IMR-90 (cell line): ENCODE data around the gene ARF3. TPM values are rescaled to one million over a fixed set of nuclear protein-coding genes. Genes with fewer than 3 reads are reported as not detected.

Experiments
- ATAC-seq: fragments of 200-7000 bp; cut with Tn5 transposase; 2 replicates; pipeline ENCODE4 v1.9.1; 2020; ENCODE audit warnings: low read depth, mild to moderate bottlenecking, moderate library complexity
- BruUV-seq: library from RNA; stranded (reverse); fragments of 400-500 nt; replicated peaks from 2 replicates; lab custom pipeline; 2021; lab: Mats Ljungman, UMichigan
- CTCF ChIA-PET: fragments of 300-600 bp; formaldehyde crosslinking; extraction: SDS; loops from one replicate; lab custom pipeline; 2021; ENCODE audit warnings: antibody characterized with exemption; lab: Yijun Ruan, JAX
- POLR2A ChIA-PET: fragments of 300-600 bp; sonication (Branson Sonifier 250); formaldehyde crosslinking; loops from one replicate; lab custom pipeline; 2022; ENCODE audit warnings: antibody characterized with exemption; ENCODE audit not compliant: unreplicated experiment; lab: Charles Lee
- DNase-seq: peaks from one replicate; pipeline ENCODE4 v3.0.0; 2013
- H2AFZ ChIP-seq: replicated peaks from 2 replicates; pipeline ENCODE3; 2013; ENCODE audit warnings: low read length, mild to moderate bottlenecking; ENCODE audit not compliant: poor library complexity
- H2AK5ac ChIP-seq: 2 replicates; pipeline ENCODE4 v1.6.1; 2013; ENCODE audit warnings: low read depth, low read length, inconsistent platforms
- H2AK9ac ChIP-seq: replicated peaks from 2 replicates; pipeline ENCODE3; 2013; ENCODE audit warnings: mild to moderate bottlenecking, low read depth, low read length, moderate library complexity; ENCODE audit not compliant: poor library complexity
- H2BK120ac ChIP-seq: 2 replicates; pipeline ENCODE4 v1.6.1; 2013; ENCODE audit warnings: low read depth, low read length, inconsistent platforms
- H2BK15ac ChIP-seq: 3 replicates; pipeline ENCODE4 v1.6.1; 2013; ENCODE audit warnings: low read depth, low read length, inconsistent platforms
- H2BK20ac ChIP-seq: 2 replicates; pipeline ENCODE4 v1.6.1; 2013; ENCODE audit warnings: low read depth, mild to moderate bottlenecking, inconsistent platforms, low read length, moderate library complexity
- H2BK5ac ChIP-seq: 2 replicates; pipeline ENCODE4 v1.6.1; 2013; ENCODE audit warnings: mild to moderate bottlenecking, low read depth, low read length, inconsistent platforms; ENCODE audit not compliant: poor library complexity, severe bottlenecking
- H3K14ac ChIP-seq: replicated peaks from 2 replicates; pipeline ENCODE4 v1.6.1; 2013; ENCODE audit warnings: low read depth, low read length, inconsistent platforms
- H3K18ac ChIP-seq: 2 replicates; pipeline ENCODE4 v1.6.1; 2013; ENCODE audit warnings: low read depth, low read length, control low read depth
- H3K23ac ChIP-seq: 2 replicates; pipeline ENCODE4 v1.6.1; 2013; ENCODE audit warnings: low read depth, low read length, inconsistent platforms
- H3K27ac ChIP-seq: 2 replicates; pipeline ENCODE4 v1.5.1; 2013; ENCODE audit warnings: mild to moderate bottlenecking, control low read depth, low read length; ENCODE audit not compliant: insufficient read depth
- H3K27me3 ChIP-seq: 2 replicates; pipeline ENCODE4 v1.6.1; 2013; ENCODE audit warnings: low read length; ENCODE audit not compliant: control insufficient read depth, insufficient read depth
- H3K36me3 ChIP-seq: 2 replicates; pipeline ENCODE4 v1.6.1; 2013; ENCODE audit warnings: low read length, mixed read lengths; ENCODE audit not compliant: control insufficient read depth, insufficient read depth
- H3K4ac ChIP-seq: 2 replicates; pipeline ENCODE4 v1.6.1; 2013; ENCODE audit warnings: low read depth, low read length, inconsistent platforms
- H3K4me1 ChIP-seq: 2 replicates; pipeline ENCODE4 v1.6.1; 2013; ENCODE audit warnings: low read length, mixed read lengths; ENCODE audit not compliant: control insufficient read depth, insufficient read depth
- H3K4me2 ChIP-seq: 2 replicates; pipeline ENCODE4 v1.6.1; 2013; ENCODE audit warnings: low read depth, mild to moderate bottlenecking, control low read depth, low read length, moderate library complexity
- H3K4me3 ChIP-seq: 2 replicates; pipeline ENCODE4 v1.5.1; 2013; ENCODE audit warnings: low read depth, mild to moderate bottlenecking, control low read depth, low read length, moderate library complexity; ENCODE audit not compliant: insufficient read depth
- H3K56ac ChIP-seq: 2 replicates; pipeline ENCODE4 v1.6.1; 2013; ENCODE audit warnings: low read length, inconsistent platforms; ENCODE audit not compliant: insufficient read depth; ENCODE audit errors: extremely low read depth
- H3K79me1 ChIP-seq, 2 experiments: 2 replicates each; pipeline ENCODE4 v1.6.1; 2013; ENCODE audit warnings: low read length in 2 of 2, inconsistent platforms in 1 of 2, low read depth in 1 of 2
- H3K9ac ChIP-seq: 2 replicates; pipeline ENCODE4 v1.6.1; 2013; ENCODE audit warnings: low read depth, low read length, control low read depth
- H3K9me1 ChIP-seq: 2 replicates; pipeline ENCODE4 v1.6.1; 2013; ENCODE audit warnings: low read length, inconsistent platforms; ENCODE audit not compliant: insufficient read depth
- H3K9me3 ChIP-seq: 2 replicates; pipeline ENCODE4 v1.6.1; 2013; ENCODE audit warnings: low read length; ENCODE audit not compliant: control insufficient read depth, insufficient read depth
- H4K20me1 ChIP-seq: 2 replicates; pipeline ENCODE4 v1.6.1; 2013; ENCODE audit warnings: low read length, inconsistent platforms; ENCODE audit not compliant: insufficient read depth
- H4K5ac ChIP-seq: 2 replicates; pipeline ENCODE4 v1.6.1; 2013; ENCODE audit warnings: mild to moderate bottlenecking, low read depth, low read length, control low read depth
- H4K8ac ChIP-seq, 2 experiments: 2 replicates each; pipeline ENCODE4 v1.6.1; 2013; ENCODE audit warnings: low read depth in 2 of 2, low read length in 2 of 2, control low read depth in 1 of 2, inconsistent platforms in 1 of 2
- H4K91ac ChIP-seq: 2 replicates; pipeline ENCODE4 v1.6.1; 2013; ENCODE audit warnings: low read depth, low read length, inconsistent platforms; ENCODE audit not compliant: insufficient read depth
- BHLHE40 ChIP-seq: fragments of 150-350 bp; IDR thresholded peaks from 2 replicates; pipeline ENCODE4 v1.6.1; 2016; ENCODE audit warnings: mild to moderate bottlenecking, low read depth, low read length
- CEBPB ChIP-seq: IDR thresholded peaks from 2 replicates; pipeline ENCODE4 v1.6.1; 2012; ENCODE audit warnings: low read depth, low read length, improper control_type of control experiment
- CHD1 ChIP-seq: IDR thresholded peaks from 2 replicates; pipeline ENCODE4 v1.6.1; 2012; ENCODE audit warnings: low read depth, low read length, improper control_type of control experiment
- ELK1 ChIP-seq: fragments of 150-350 bp; IDR thresholded peaks from 2 replicates; pipeline ENCODE4 v1.6.1; 2016; ENCODE audit warnings: low read depth, mild to moderate bottlenecking, low read length, moderate library complexity, borderline replicate concordance
- FOS ChIP-seq: fragments of 150-350 bp; IDR thresholded peaks from 2 replicates; pipeline ENCODE4 v1.6.1; 2016; ENCODE audit warnings: low read depth, low read length
- MAFK ChIP-seq: IDR thresholded peaks from 2 replicates; pipeline ENCODE4 v1.6.1; 2012; ENCODE audit warnings: low read depth, low read length, improper control_type of control experiment
- MXI1 ChIP-seq: IDR thresholded peaks from 2 replicates; pipeline ENCODE4 v1.6.1; 2012; ENCODE audit warnings: low read depth, mild to moderate bottlenecking, low read length, moderate library complexity, borderline replicate concordance
- NFE2L2 ChIP-seq: fragments of 150-350 bp; IDR thresholded peaks from 2 replicates; pipeline ENCODE4 v1.6.1; 2016; ENCODE audit warnings: low read depth, mild to moderate bottlenecking, low read length
- POLR2A ChIP-seq: IDR thresholded peaks from 2 replicates; pipeline ENCODE4 v1.6.1; 2012; ENCODE audit warnings: mild to moderate bottlenecking, low read depth, low read length
- RAD21 ChIP-seq: IDR thresholded peaks from 2 replicates; pipeline ENCODE4 v1.6.1; 2012; ENCODE audit warnings: low read length, improper control_type of control experiment
- RCOR1 ChIP-seq: IDR thresholded peaks from 2 replicates; pipeline ENCODE4 v1.6.1; 2012; ENCODE audit warnings: mild to moderate bottlenecking, low read length, improper control_type of control experiment; ENCODE audit not compliant: insufficient replicate concordance
- RFX5 ChIP-seq: IDR thresholded peaks from 2 replicates; pipeline ENCODE4 v1.8.0; 2012; ENCODE audit warnings: low read depth, mild to moderate bottlenecking, low read length, moderate library complexity
- SMC3 ChIP-seq: fragments of 150-350 bp; IDR thresholded peaks from 2 replicates; pipeline ENCODE4 v1.6.1; 2016; ENCODE audit warnings: low read depth, mild to moderate bottlenecking, antibody characterized with exemption, low read length, moderate library complexity
- WGBS, 2 experiments: methylation state at CpG; one replicate each; pipeline versions ENCODE4 v1.1.5 to v1.1.7; 2013; ENCODE audit warnings: missing lambda C conversion rate in 2 of 2; ENCODE audit not compliant: insufficient read length in 1 of 2; ENCODE audit errors: extremely low coverage in 2 of 2; 5-methylcytosine and 5-hydroxymethylcytosine counted together
- dilution Hi-C: fragments of 300-500 bp; cut with HindIII; formaldehyde crosslinking; loops from one replicate; pipeline ENCODE4 v1.14.3; 2018; ENCODE audit warnings: low sequenced_read_pairs; ENCODE audit not compliant: unreplicated experiment
- in situ Hi-C: fragments of 300-500 bp; cut with MboI; formaldehyde crosslinking; loops from 3 replicates; pipeline ENCODE4 v1.14.3; 2019; ENCODE audit warnings: low sequenced_read_pairs, inconsistent platforms, mixed read lengths
- intact Hi-C: fragments of 100-400 bp; cut with micrococcal nuclease; formaldehyde crosslinking; loops from 2 replicates; pipeline ENCODE4 v1.10.0; 2022
- polyA plus RNA-seq, 3 experiments: library from polyadenylated mRNA; depleted of rRNA; stranded (reverse); fragments of >200 nt; gene quantifications; 2 replicates each; pipeline ENCODE4 v1.2.3, GENCODE V29; 2012; ENCODE audit warnings: low replicate concordance in 1 of 3
- total RNA-seq: library from RNA; depleted of rRNA; stranded (reverse); fragments of >200 nt; gene quantifications from 2 replicates; pipeline ENCODE4 v1.2.3, GENCODE V29; 2012
- TF ChIP-seq, protein P1 (sequence below): conservative IDR thresholded peaks from 2 replicates; pipeline ENCODE4 v1.5.1; 2012; ENCODE audit warnings: mild to moderate bottlenecking, low read depth, low read length, improper control_type of control experiment

ARF3 gene
- total and polyA plus RNA-seq, 2 of the 4 experiments (the other 2 are of a cell fraction), result 97.7 to 198 TPM

DNA sequence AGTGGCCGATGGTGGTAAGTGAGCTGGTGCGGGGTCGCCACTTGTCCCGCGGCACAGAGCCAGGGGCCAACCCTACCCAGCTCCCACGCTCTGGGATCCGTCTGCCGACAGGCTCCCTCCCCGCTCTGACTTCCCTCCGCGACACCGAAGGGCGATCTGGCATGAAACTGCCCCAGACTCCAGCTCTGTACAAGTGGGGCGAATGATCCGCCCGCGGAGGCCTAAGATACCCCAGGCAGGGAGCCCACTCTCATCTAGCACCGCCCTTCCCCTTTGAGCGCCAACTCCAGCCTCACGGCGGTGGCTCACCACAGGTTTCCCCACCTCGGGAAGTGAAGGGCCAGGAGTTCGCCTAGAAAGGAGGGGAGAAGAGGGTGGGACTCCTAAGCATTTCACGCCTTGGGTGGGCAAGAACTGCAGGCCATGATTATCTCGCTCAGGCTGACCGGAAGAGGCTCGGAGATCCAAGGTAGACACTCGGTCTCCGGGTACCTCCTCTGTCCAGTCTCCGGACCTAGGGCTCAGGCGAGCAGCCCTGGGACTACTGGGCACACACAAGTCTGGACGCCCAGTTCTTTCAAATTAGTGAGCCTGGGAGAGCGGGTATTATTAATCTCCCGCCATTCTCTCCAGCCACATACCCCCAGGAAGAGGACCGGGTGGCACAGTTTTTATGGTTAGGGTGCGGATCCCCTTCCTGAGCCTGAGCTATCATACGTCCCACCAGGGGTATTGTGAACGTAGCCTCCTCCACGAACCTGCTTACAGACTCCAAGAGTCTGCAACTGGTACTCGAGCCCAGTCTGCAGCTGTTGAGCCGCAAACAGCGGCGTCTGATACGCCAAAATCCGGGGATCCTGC, 21.7 kb upstream of the ARF3 start:
- Histone ChIP-seq H3K27ac (no peak overlapping the region), H2BK5ac (no peak overlapping the region), H4K5ac (no peak overlapping the region), H4K91ac (no peak overlapping the region), H3K18ac (no peak overlapping the region), H3K4ac (no peak overlapping the region), H3K4me2 (peak overlapping the region; percentile 43; the same call in 1 of the 2 replicates), H3K36me3 (no peaks in the 10 kb centered on the region), H2BK20ac (no peak overlapping the region), H3K27me3 (peaks cover 79% of the 10 kb centered on the region), H3K79me1 (no peaks in the 10 kb centered on the region), H3K56ac (no peak overlapping the region), H2BK15ac (no peak overlapping the region), H2BK120ac (no peak overlapping the region), H3K14ac (no peak overlapping the region), H3K23ac (0 out of 2 replicates have a peak overlapping the region, but pooled peaks have one; percentile 11), H2AK5ac (no peak overlapping the region), H2AFZ (no peak overlapping the region), H4K20me1 (peaks cover 16% of the 10 kb centered on the region; the same call in 1 of the 2 replicates), H4K8ac (no peak overlapping the region), H3K4me3 (no peak overlapping the region), H3K9me1 (peaks cover 8% of the 10 kb centered on the region), H3K9me3 (no peaks in the 10 kb centered on the region), H3K9ac (no peak overlapping the region), H3K4me1 (peaks cover 3% of the 10 kb centered on the region; the same call in 1 of the 2 replicates), H2AK9ac (no peak overlapping the region)
- ChIA-PET POLR2A (no interaction called here), CTCF (interaction anchor here (0.8 to 1.9 kb wide), 5 partner anchors 9 to 89 kb away, joined by 3 to 11 read pairs (median 3); no protein-coding TSS in a partner anchor)
- 4% methylated on average over 16 of the region's 45 CpGs; no CpG with 5 or more reads in 1 of the 2 experiments for WGBS, 2 experiments
- DNase-seq (no peak), ATAC-seq (peak; percentile 3; the same call in 1 of the 2 replicates)
- in situ Hi-C loops (no loop called here), intact Hi-C loops (no loop called here), dilution Hi-C loops (no loop called here)
- BruUV-seq, result no TSS peak
- TF ChIP-seq RCOR1 (no peak), SMC3 (no peak), CEBPB (no peak), BHLHE40 (no peak), MXI1 (no peak), NFE2L2 (no peak), POLR2A (no peak), CHD1 (no peak), MAFK (no peak), FOS (no peak), RFX5 (no peak), RAD21 (no peak), ELK1 (no peak)
- TF ChIP-seq, protein P1, sequence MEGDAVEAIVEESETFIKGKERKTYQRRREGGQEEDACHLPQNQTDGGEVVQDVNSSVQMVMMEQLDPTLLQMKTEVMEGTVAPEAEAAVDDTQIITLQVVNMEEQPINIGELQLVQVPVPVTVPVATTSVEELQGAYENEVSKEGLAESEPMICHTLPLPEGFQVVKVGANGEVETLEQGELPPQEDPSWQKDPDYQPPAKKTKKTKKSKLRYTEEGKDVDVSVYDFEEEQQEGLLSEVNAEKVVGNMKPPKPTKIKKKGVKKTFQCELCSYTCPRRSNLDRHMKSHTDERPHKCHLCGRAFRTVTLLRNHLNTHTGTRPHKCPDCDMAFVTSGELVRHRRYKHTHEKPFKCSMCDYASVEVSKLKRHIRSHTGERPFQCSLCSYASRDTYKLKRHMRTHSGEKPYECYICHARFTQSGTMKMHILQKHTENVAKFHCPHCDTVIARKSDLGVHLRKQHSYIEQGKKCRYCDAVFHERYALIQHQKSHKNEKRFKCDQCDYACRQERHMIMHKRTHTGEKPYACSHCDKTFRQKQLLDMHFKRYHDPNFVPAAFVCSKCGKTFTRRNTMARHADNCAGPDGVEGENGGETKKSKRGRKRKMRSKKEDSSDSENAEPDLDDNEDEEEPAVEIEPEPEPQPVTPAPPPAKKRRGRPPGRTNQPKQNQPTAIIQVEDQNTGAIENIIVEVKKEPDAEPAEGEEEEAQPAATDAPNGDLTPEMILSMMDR, result no peak
